HepG2 (cell line): ENCODE results near the gene CDK3. TPM values are rescaled to one million over a fixed set of nuclear protein-coding genes. Genes with fewer than 3 reads are reported as not detected.
A peak's percentile ranks its signal among the peaks of the same experiment; 100 is the strongest.

Experiments used
- FOXK1 ChIP-seq: sonication (generic); formaldehyde crosslinking; IDR thresholded peaks from 2 replicates; pipeline ENCODE4 v1.4.0; 2020; ENCODE audit warnings: low read depth, missing genetic modification reagents, borderline replicate concordance
- FUBP1 ChIP-seq: sonication (generic); formaldehyde crosslinking; IDR thresholded peaks from 2 replicates; pipeline ENCODE4 v1.5.1; 2020; ENCODE audit warnings: missing genetic modification reagents, mild to moderate bottlenecking, borderline replicate concordance
- GPN1 ChIP-seq: sonication (generic); formaldehyde crosslinking; IDR thresholded peaks from 2 replicates; pipeline ENCODE4 v1.5.1; 2020; ENCODE audit warnings: missing genetic modification reagents, borderline replicate concordance
- HNRNPLL ChIP-seq: fragments of 200-400 bp; formaldehyde crosslinking; IDR thresholded peaks from 2 replicates; pipeline ENCODE4 v1.6.1; 2017; ENCODE audit warnings: mild to moderate bottlenecking, low read depth, low read length; ENCODE audit not compliant: poor library complexity, severe bottlenecking
- MTA1 ChIP-seq: sonication (generic); formaldehyde crosslinking; IDR thresholded peaks from 2 replicates; pipeline ENCODE4 v1.4.0; 2020; ENCODE audit warnings: missing genetic modification reagents, mild to moderate bottlenecking, borderline replicate concordance
- PHF21A ChIP-seq: sonication (generic); formaldehyde crosslinking; IDR thresholded peaks from 2 replicates; pipeline ENCODE4 v1.5.0; 2020; ENCODE audit warnings: mild to moderate bottlenecking, missing genetic modification reagents
- POLR2AphosphoS5 ChIP-seq: IDR thresholded peaks from 2 replicates; pipeline ENCODE4 v1.6.1; 2012; ENCODE audit warnings: low read depth, low read length
- RAD51 ChIP-seq: fragments of 450-650 bp; IDR thresholded peaks from 2 replicates; pipeline ENCODE4 v1.6.1; 2016; ENCODE audit warnings: borderline replicate concordance
- RBFOX2 ChIP-seq: fragments of 200-400 bp; formaldehyde crosslinking; IDR thresholded peaks from 2 replicates; pipeline ENCODE4 v1.6.1; 2017; ENCODE audit warnings: low read depth, mild to moderate bottlenecking, low read length
- SIX4 ChIP-seq: sonication (generic); formaldehyde crosslinking; IDR thresholded peaks from 2 replicates; pipeline ENCODE4 v1.4.0; 2020; ENCODE audit warnings: missing genetic modification reagents
- TSC22D2 ChIP-seq: sonication (generic); formaldehyde crosslinking; IDR thresholded peaks from 2 replicates; pipeline ENCODE4 v1.5.1; 2020; ENCODE audit warnings: missing genetic modification reagents, mild to moderate bottlenecking, borderline replicate concordance
- YY1 ChIP-seq: IDR thresholded peaks from 2 replicates; pipeline ENCODE4 v1.6.1; 2011; ENCODE audit warnings: low read length, low read depth, moderate library complexity, mild to moderate bottlenecking; ENCODE audit not compliant: insufficient read depth, insufficient replicate concordance
- ZNF781 ChIP-seq: sonication (generic); formaldehyde crosslinking; IDR thresholded peaks from 2 replicates; pipeline ENCODE4 v1.5.1; 2020; ENCODE audit warnings: borderline replicate concordance, mild to moderate bottlenecking, missing genetic modification reagents; ENCODE audit errors: not compliant biosample characterization
- ZSCAN25 ChIP-seq: sonication (generic); formaldehyde crosslinking; IDR thresholded peaks from 2 replicates; pipeline ENCODE4 v1.8.0; 2022; ENCODE audit warnings: mild to moderate bottlenecking, missing genetic modification reagents
- polyA plus RNA-seq, 8 experiments: library from polyadenylated mRNA; depleted of rRNA in 3 of 8; stranded (reverse) in 7 of 8; unstranded in 1 of 8; fragments of >200 nt; fragmentation: Illumina TruSeq in 4 of 8; extraction: Trizol in 4 of 8; gene quantifications; 2 replicates each; pipeline versions ENCODE4 v1.2.1 to v1.2.3, GENCODE V29; 2011 to 2016; ENCODE audit warnings: low read depth in 4 of 8, missing spikeins in 1 of 8, mixed read lengths in 1 of 8; ENCODE audit not compliant: insufficient read depth in 1 of 8
- total RNA-seq, 5 experiments: library from RNA; depleted of rRNA; stranded (reverse); fragments of >200 nt; fragmentation: Illumina TruSeq; extraction: Trizol; gene quantifications; 2 replicates each; pipeline ENCODE4 v1.2.3, GENCODE V29; 2016; ENCODE audit warnings: low read depth in 1 of 5
- TF ChIP-seq, protein P1 (sequence below): sonication (generic); formaldehyde crosslinking; IDR thresholded peaks from 2 replicates; pipeline ENCODE4 v1.4.0; 2020; ENCODE audit warnings: missing genetic modification reagents
- TF ChIP-seq, protein P2 (sequence below): sonication (generic); formaldehyde crosslinking; IDR thresholded peaks from 2 replicates; pipeline ENCODE4 v1.5.0; 2020; ENCODE audit warnings: mild to moderate bottlenecking, missing genetic modification reagents, borderline replicate concordance

Gene CDK3
- total and polyA plus RNA-seq, 2 of the 13 experiments (the other 11 are each of a cell fraction or from before 2014, with no cell fraction given) = 5.8 to 11.4 TPM

- TF ChIP-seq, protein P1, sequence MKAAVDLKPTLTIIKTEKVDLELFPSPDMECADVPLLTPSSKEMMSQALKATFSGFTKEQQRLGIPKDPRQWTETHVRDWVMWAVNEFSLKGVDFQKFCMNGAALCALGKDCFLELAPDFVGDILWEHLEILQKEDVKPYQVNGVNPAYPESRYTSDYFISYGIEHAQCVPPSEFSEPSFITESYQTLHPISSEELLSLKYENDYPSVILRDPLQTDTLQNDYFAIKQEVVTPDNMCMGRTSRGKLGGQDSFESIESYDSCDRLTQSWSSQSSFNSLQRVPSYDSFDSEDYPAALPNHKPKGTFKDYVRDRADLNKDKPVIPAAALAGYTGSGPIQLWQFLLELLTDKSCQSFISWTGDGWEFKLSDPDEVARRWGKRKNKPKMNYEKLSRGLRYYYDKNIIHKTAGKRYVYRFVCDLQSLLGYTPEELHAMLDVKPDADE (CRISPR knock-in tag) = no peak
- peak; percentile 93 for TF ChIP-seq ZSCAN25 (CRISPR knock-in tag)
- TF ChIP-seq, protein P2, sequence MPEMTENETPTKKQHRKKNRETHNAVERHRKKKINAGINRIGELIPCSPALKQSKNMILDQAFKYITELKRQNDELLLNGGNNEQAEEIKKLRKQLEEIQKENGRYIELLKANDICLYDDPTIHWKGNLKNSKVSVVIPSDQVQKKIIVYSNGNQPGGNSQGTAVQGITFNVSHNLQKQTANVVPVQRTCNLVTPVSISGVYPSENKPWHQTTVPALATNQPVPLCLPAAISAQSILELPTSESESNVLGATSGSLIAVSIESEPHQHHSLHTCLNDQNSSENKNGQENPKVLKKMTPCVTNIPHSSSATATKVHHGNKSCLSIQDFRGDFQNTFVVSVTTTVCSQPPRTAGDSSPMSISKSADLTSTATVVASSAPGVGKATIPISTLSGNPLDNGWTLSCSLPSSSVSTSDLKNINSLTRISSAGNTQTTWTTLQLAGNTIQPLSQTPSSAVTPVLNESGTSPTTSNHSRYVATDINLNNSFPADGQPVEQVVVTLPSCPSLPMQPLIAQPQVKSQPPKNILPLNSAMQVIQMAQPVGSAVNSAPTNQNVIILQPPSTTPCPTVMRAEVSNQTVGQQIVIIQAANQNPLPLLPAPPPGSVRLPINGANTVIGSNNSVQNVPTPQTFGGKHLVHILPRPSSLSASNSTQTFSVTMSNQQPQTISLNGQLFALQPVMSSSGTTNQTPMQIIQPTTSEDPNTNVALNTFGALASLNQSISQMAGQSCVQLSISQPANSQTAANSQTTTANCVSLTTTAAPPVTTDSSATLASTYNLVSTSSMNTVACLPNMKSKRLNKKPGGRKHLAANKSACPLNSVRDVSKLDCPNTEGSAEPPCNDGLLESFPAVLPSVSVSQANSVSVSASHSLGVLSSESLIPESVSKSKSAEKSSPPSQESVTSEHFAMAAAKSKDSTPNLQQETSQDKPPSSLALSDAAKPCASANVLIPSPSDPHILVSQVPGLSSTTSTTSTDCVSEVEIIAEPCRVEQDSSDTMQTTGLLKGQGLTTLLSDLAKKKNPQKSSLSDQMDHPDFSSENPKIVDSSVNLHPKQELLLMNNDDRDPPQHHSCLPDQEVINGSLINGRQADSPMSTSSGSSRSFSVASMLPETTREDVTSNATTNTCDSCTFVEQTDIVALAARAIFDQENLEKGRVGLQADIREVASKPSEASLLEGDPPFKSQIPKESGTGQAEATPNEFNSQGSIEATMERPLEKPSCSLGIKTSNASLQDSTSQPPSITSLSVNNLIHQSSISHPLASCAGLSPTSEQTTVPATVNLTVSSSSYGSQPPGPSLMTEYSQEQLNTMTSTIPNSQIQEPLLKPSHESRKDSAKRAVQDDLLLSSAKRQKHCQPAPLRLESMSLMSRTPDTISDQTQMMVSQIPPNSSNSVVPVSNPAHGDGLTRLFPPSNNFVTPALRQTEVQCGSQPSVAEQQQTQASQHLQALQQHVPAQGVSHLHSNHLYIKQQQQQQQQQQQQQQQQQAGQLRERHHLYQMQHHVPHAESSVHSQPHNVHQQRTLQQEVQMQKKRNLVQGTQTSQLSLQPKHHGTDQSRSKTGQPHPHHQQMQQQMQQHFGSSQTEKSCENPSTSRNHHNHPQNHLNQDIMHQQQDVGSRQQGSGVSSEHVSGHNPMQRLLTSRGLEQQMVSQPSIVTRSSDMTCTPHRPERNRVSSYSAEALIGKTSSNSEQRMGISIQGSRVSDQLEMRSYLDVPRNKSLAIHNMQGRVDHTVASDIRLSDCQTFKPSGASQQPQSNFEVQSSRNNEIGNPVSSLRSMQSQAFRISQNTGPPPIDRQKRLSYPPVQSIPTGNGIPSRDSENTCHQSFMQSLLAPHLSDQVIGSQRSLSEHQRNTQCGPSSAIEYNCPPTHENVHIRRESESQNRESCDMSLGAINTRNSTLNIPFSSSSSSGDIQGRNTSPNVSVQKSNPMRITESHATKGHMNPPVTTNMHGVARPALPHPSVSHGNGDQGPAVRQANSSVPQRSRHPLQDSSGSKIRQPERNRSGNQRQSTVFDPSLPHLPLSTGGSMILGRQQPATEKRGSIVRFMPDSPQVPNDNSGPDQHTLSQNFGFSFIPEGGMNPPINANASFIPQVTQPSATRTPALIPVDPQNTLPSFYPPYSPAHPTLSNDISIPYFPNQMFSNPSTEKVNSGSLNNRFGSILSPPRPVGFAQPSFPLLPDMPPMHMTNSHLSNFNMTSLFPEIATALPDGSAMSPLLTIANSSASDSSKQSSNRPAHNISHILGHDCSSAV (CRISPR knock-in tag) = no peak
- TF ChIP-seq HNRNPLL = no peak
- TF ChIP-seq TSC22D2 (CRISPR knock-in tag) = 0 out of 2 replicates have a peak, but pooled peaks have one; percentile 67
- TF ChIP-seq POLR2AphosphoS5 = peak; percentile 75
- peak; percentile 43 for TF ChIP-seq YY1
- peak; percentile 40; the same call in 1 of the 2 replicates for TF ChIP-seq SIX4
- peak; percentile 60 for TF ChIP-seq RBFOX2
- TF ChIP-seq RAD51 = no peak
- no peak for TF ChIP-seq ZNF781 (CRISPR knock-in tag)
- TF ChIP-seq MTA1 (CRISPR knock-in tag) = peak; percentile 98
- peak; percentile 65 for TF ChIP-seq PHF21A (CRISPR knock-in tag)
- no peak for TF ChIP-seq GPN1 (CRISPR knock-in tag)
- TF ChIP-seq FOXK1 (CRISPR knock-in tag) = peak; percentile 72; the same call in 1 of the 2 replicates
- peak; percentile 93; the same call in 1 of the 2 replicates for TF ChIP-seq FUBP1 (CRISPR knock-in tag)
Measured at GRCh38 chr17:75996665-75997590, 3.7 kb upstream of the CDK3 start (continued).
